Adipose tissue (tissue), 3 donors: ENCODE measurements around the gene PCSK6. TPM values are rescaled to one million over a fixed set of nuclear protein-coding genes. Genes with fewer than 3 reads are reported as not detected.
"Not testable (repeated sequence)": the region's sequence is repeated elsewhere in the genome, so short reads cannot be mapped to it uniquely, and the experiment has no call there.

Experiments
- H3K27ac ChIP-seq: one replicate; pipeline ENCODE4 v1.5.1; 2013; ENCODE audit warnings: low read depth, low read length
- WGBS, 3 donors: extraction: QIAGEN DNeasy Blood & Tissue Kit; methylation state at CpG; one replicate each; pipeline ENCODE4 v1.1.7; 2013; 5-methylcytosine and 5-hydroxymethylcytosine counted together
- polyA plus RNA-seq, 3 donors: library from polyadenylated mRNA; stranded (reverse); fragments of 200-250 nt; gene quantifications; one replicate each; pipeline ENCODE4 v1.2.3, GENCODE V29; 2013
- donor health status: healthy with polysubstance abuse.
- donor health status: Bipolar disorder and iron deficiency.
- donor health status: healthy.

The PCSK6 gene
- polyA plus RNA-seq, 3 donors: 1.5 to 13.2 (median 3.4) TPM

GRCh38 chr15:101427606-101428487, 61.7 kb downstream of the PCSK6 start:
- WGBS, 3 donors: 84 to 91% (median 85%) methylated on average over 20 of the region's 20 CpGs
- no peak overlapping the region for H3K27ac ChIP-seq

- WGBS, 3 donors: 83 to 87% (median 83%) methylated on average over 17 of the region's 17 CpGs
- no peak overlapping the region for H3K27ac ChIP-seq
These were observed 62.7 kb downstream of the PCSK6 start for GRCh38 chr15:101426761-101427333.

- no peak overlapping the region for H3K27ac ChIP-seq
- 78 to 85% (median 78%) methylated on average over 9 of the region's 9 CpGs for WGBS, 3 donors
These were observed 63.6 kb downstream of the PCSK6 start for GRCh38 chr15:101425787-101426365.

- H3K27ac ChIP-seq: no peak overlapping the region
- WGBS, 3 donors: 86 to 96% (median 91%) methylated on average over 7 of the region's 7 CpGs
These were observed 64.5 kb downstream of the PCSK6 start for GRCh38 chr15:101424984-101425383.

- no peak overlapping the region for H3K27ac ChIP-seq
- 88 to 96% (median 94%) methylated on average over 4 of the region's 4 CpGs for WGBS, 3 donors
These were observed 69.3 kb downstream of the PCSK6 start for GRCh38 chr15:101420232-101420631.

- WGBS, 3 donors: 86 to 94% (median 89%) methylated on average over 6 of the region's 6 CpGs
- H3K27ac ChIP-seq: not testable (repeated sequence)
These were observed 73.0 kb downstream of the PCSK6 start for GRCh38 chr15:101416475-101416874.

GRCh38 chr15:101413239-101413638, 76.3 kb downstream of the PCSK6 start:
- WGBS, 3 donors: 74 to 86% (median 86%) methylated on average over 3 of the region's 3 CpGs
- no peak overlapping the region for H3K27ac ChIP-seq

GRCh38 chr15:101411581-101411980, 77.9 kb downstream of the PCSK6 start:
- H3K27ac ChIP-seq: no peak overlapping the region
- WGBS, 3 donors: 91 to 95% (median 93%) methylated on average over 10 of the region's 10 CpGs

- H3K27ac ChIP-seq: no peak overlapping the region
- 83 to 92% (median 92%) methylated on average over 12 of the region's 12 CpGs for WGBS, 3 donors
These were observed 78.4 kb downstream of the PCSK6 start for GRCh38 chr15:101411085-101411484.

- 86 to 92% (median 92%) methylated on average over 7 of the region's 7 CpGs for WGBS, 3 donors
These were observed 78.9 kb downstream of the PCSK6 start for GRCh38 chr15:101410612-101411011.

GRCh38 chr15:101409621-101410020, 79.9 kb downstream of the PCSK6 start:
- 90 to 94% (median 92%) methylated on average over 4 of the region's 4 CpGs for WGBS, 3 donors
- no peak overlapping the region for H3K27ac ChIP-seq

More at GRCh38 chr15:101410612-101411011, 78.9 kb downstream of the PCSK6 start:
- no peak overlapping the region for H3K27ac ChIP-seq

- 86 to 92% (median 92%) methylated on average over 23 of the region's 23 CpGs for WGBS, 3 donors
- no peak overlapping the region for H3K27ac ChIP-seq
These were observed 81.3 kb downstream of the PCSK6 start for GRCh38 chr15:101407966-101408775.

- WGBS, 3 donors: 81 to 88% (median 83%) methylated on average over 5 of the region's 5 CpGs
- no peak overlapping the region for H3K27ac ChIP-seq
These were observed 82.1 kb downstream of the PCSK6 start for GRCh38 chr15:101407439-101407838.

- H3K27ac ChIP-seq: no peak overlapping the region
- WGBS, 3 donors: 87 to 88% (median 87%) methylated on average over 20 of the region's 20 CpGs
These were observed 82.8 kb downstream of the PCSK6 start for GRCh38 chr15:101406526-101407195.

GRCh38 chr15:101406036-101406435, 83.5 kb downstream of the PCSK6 start:
- no peak overlapping the region for H3K27ac ChIP-seq

GRCh38 chr15:101404245-101404644, 85.3 kb downstream of the PCSK6 start:
- H3K27ac ChIP-seq: no peak overlapping the region
- 95 to 97% (median 97%) methylated on average over 6 of the region's 6 CpGs for WGBS, 3 donors

More at GRCh38 chr15:101406036-101406435, 83.5 kb downstream of the PCSK6 start:
- WGBS, 3 donors: 73 to 82% (median 76%) methylated on average over 12 of the region's 12 CpGs

- not testable (repeated sequence) for H3K27ac ChIP-seq
- 71 to 100% (median 83%) methylated on average over 1 of the region's 4 CpGs for WGBS, 3 donors
These were observed 86.6 kb downstream of the PCSK6 start for GRCh38 chr15:101402883-101403282.

- WGBS, 3 donors: 84 to 96% (median 95%) methylated on average over 8 of the region's 8 CpGs
- no peak overlapping the region for H3K27ac ChIP-seq
These were observed 88.2 kb downstream of the PCSK6 start for GRCh38 chr15:101401286-101401685.
